ENCODE data around the gene HOXD11.

The HOXD11 gene

DNA sequence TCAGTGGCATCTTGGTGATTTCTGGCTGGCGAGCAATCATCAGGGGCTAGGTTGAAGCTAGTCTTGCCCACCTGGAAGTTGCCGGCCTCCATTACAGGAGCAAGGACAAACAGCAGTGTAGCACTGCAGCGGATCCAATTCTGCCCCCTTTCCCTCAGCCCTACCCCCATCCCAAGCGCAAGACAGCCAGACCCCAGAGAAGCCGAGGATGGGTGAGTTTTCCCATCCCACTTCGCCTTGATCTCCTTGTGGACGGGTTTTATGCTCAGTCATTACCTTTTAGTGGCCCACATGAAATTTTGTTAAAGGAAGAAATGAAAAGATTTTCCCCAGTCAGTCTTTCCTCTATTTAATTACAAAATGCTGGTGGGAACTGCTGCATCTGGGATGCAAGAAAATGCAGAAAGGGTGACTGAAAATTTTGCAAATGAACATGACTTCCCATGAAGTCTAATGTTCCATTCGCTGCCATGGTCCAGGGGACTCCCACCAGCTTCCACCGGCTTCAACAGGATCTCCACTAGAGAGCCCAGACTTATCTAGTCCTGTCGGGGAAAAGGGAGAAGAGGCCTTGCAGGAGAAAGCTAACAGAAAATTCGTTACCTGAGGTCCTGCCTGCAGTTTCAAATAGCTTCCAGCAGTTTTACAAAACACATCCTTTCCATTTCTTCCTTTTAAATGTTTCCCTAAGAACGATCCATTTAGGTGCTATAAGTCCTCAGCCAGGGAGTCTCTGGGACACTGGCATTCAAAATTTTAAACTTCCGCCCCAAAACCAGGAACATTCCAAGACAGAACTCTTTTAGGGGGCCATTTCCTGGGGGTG, 13.5 kb downstream of the HOXD11 start:
- DNase-seq (ENCODE audit: low spot score), result no peak

DNA sequence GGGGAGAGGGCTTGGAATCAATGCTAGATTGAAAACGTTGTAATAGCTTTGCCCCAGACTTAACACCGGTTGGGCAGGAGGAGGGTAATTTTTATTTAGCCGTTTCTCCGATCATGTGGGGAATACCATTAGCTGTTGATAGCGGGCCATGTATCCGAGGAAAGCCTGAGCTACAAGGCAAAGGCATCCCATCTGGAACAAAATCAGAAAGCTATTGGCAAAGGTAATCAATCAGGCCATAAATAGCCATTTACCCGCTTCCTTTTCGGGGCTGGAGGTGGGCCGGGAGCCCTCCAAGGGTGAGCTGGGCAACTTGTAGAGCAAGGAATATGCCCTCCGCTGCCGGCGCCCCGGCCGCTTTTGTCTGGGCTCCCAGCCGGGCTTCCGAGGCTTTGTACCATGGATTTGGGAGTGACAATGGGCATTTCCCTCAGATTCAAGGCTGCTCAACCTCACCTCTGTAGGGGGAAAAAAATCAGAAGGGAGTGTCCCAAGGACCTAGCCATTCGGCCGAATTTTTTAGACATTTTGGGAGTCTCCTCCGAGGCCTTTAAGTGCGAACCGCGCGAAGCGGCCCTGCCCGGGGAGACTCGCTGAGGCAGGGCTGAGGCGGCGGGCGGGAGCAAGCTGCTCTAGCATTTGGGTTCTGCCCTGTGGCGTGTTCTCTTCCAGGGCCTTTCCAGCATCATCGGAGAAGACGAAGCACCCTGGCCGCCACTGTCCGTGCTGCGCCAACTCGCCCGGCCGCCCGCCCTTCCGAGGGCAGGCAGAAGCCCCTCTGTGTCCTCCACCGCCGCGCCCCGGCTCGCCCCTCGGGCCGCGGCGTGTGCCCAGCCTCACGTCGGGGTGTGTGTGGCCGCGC, 14.3 kb downstream of the HOXD11 start:
- DNase-seq (ENCODE audit: low spot score), result no peak

DNA sequence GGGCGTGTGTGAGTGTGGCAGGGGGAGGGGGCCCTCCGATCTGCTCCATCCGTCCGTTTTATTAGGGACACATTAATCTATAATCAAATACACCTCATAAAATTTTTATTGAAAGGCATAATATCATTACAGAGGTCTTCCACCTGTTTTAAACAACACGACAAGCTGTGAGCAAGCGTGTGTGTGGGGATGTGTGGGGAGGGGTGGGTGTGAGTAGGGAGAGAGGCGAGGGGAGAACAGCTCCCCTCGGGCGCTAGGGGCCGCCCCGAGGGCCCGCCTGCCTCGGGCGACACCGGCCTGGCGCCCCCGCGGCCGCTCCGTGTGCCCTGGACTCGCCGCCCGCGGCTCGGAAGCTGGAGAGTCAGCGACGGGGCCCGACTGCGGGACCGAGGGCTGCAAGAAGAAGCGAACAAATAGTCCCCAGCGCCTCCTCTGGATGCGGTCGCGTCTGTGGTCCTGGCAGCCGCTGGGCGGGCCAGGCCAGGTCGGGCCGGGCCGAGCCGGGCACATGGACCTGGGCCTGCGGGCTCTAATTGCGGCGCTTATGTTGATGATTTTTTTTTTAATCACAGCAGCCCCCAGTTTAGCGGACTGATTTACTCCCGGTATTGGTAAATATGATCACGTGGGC, 15.1 kb downstream of the HOXD11 start:
- DNase-seq (ENCODE audit: low spot score), result no peak

DNA sequence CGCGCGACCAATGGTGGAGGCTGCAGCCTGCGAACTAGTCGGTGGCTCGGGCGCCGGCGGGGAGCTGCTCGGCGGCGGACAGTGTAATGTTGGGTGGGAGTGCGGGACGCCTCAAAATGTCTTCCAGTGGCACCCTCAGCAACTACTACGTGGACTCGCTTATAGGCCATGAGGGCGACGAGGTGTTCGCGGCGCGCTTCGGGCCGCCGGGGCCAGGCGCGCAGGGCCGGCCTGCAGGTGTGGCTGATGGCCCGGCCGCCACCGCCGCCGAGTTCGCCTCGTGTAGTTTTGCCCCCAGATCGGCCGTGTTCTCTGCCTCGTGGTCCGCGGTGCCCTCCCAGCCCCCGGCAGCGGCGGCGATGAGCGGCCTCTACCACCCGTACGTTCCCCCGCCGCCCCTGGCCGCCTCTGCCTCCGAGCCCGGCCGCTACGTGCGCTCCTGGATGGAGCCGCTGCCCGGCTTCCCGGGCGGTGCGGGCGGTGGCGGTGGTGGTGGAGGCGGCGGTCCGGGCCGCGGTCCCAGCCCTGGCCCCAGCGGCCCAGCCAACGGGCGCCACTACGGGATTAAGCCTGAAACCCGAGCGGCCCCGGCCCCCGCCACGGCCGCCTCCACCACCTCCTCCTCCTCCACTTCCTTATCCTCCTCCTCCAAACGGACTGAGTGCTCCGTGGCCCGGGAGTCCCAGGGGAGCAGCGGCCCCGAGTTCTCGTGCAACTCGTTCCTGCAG, 15.8 kb downstream of the HOXD11 start, which contains the start of gene HOXD9:
TSS of gene HOXD9 (plus strand) at position 37 of the 728 bp plus-strand sequence. CDS start at position 87, 50 bp downstream.
- DNase-seq (ENCODE audit: low spot score), result no peak

DNA sequence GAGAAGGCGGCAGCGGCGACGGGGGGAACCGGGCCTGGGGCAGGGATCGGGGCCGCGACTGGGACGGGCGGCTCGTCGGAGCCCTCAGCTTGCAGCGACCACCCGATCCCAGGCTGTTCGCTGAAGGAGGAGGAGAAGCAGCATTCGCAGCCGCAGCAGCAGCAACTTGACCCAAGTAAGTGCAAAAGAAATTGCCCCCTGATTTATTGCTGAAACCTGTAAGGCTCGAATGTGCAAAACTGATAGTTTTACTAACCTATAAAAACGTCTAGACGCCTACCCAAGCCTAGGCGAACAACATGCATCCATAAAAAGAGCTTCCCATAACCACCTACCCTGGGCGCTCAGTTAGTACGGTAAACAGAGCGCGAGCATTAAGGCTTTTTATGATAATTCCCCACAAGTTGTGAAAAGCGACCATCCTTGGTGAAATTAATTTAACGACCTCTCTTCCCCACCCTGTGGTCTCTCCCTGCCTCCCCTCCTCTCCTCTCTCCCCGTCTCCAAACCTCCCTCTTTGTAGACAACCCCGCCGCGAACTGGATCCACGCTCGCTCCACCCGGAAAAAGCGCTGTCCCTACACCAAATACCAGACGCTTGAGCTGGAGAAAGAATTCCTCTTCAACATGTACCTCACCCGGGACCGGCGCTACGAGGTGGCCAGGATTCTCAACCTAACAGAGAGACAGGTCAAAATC, 16.5 kb downstream of the HOXD11 start:
- DNase-seq (ENCODE audit: low spot score), result no peak

DNA sequence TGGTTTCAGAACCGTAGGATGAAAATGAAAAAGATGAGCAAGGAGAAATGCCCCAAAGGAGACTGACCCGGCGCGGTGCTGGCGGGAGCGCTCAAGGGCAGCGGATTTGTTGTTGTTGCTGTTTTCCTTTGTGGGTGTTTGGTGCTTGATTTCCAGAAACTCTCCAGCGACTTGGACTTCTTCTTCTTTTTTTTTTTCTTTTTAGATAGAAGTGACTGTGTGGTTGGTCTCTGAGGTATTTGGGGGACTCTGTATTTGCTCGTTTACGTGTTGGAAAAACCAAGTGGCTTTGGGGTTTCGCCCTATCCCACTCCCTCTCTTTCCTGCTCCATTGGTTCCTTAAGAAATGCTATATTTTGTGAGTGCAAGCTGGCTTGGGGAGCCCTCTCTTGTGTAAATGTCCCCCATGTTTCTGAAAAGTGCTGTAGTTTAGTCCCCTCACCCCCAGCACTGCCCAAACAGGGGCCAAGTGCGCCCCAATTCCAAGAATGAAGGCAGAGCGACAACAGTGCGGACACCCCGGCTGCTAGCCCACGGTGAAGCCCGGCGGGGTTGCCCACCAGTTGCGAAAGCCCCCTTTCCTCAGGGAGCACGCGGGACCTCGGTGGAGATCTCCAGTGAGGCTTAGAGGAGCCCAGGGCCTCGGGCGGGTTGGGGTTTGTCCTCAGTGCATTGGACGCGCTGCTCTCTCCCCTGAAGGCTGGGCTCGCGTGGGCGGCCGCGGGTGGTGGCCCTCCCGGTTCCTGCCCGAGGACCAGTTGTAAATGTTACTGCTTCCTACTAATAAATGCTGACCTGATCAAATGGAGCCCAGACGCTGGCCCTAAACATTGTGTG, 17.2 kb downstream of the HOXD11 start:
- DNase-seq (ENCODE audit: low spot score), result no peak

DNA sequence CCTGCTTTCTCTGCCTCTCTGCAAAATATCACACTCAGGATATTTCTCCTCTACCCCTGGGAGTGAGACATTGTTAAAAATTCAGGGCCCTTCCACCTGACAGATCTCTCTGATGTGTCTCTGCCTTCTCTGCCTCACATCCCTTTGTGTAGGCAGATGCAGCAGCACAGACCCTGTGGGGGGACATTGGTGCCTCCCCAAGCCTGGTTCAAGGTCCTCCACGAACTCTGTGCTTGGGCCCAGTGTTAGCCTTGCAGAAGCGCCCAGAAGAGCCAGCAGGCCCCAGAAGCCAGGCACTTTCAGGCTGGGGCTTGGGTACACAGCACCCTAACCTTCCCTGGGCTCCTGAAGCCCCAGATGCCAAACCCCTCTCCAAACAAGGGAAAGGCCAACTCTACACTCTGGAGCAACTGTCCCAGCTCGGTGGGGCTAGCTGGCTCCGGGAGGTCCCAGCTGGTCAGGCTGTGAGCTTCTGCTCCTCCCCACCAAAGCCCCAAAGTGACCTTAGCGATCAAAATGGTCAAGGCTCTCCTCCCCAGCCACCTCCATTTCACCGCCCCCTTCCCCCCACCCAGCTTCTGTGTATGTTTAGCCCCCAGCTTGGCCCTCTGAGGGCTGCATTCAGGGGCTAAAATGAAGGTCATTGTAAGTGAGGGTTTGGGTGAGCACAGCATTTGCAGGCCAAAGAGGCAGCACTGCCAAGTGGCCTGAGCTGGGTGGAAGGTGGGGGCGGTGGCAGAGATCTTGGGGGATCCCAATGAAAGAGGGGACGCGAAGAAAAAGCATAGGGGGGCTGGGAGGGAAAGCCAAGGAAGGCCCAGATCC, 18.1 kb downstream of the HOXD11 start:
- DNase-seq (ENCODE audit: low spot score), result no peak

DNA sequence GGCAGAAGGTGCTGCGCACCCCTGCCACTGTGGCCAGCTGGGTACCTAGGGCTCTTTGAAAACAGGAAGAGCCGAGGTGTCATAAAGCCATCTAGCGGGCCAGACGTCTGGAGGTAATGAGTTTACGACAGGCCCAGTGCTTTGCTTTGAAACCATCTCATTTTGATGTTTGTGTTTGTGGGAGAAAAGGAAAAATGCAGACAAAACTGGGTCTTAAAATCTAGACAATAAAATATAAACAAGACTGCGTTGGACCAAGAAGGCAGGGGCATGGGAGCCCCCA, 18.6 kb downstream of the HOXD11 start:
- DNase-seq (ENCODE audit: low spot score), result no peak

DNA sequence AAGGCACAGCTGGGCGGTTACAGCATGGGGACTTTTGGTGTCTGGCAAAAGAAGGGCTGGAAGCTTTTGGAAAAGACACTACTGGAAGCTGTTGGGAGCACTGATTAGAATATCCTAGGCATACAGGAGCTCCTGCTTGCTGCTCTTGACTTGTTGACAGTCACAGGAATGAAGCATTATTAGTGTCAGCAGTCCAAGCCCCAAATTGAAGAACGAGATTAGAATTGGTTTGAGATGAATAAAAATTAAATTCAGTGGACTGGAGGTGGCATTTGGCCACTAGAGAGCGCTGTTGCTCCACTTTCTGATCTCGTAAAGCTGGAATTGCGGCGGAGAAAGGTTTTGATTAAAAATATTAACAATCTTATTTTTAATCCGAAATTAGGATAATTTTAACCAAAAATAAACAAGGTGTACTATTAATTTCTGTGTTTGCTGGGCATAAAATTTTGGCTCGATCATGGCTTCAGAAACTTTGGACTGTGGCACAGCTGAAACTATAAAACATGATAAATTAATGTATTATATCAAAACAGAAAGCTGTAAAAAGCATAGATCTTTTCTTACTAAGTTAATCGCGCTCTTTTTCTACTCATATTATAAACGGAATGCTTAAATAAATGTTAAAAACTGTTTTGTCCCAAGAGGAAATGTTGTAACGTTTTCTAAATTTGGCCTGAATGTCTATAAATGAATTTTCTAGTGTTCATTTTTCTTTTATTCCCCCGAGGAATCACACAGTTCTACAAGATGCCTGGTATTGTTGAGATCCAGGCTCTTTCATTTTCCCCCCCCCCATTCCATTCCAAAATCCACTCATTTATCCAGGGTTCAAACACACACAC, 20.1 kb downstream of the HOXD11 start:
- DNase-seq (ENCODE audit: low spot score), result peak; percentile 57

DNA sequence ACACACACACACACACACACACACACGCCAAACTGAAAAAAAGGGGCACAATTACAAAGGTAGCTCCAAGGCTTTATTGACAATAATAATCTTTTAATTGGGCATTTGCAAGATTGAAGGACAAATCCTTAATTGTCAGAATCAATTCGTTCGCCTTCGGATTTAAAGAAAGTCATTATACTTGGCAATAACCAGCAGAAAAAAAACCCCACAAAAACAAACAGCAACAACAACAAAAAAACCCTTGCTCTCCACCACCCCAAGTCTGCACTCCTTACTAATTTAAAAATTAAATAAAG, 20.6 kb downstream of the HOXD11 start:
- no peak for DNase-seq (ENCODE audit: low spot score)

DNA sequence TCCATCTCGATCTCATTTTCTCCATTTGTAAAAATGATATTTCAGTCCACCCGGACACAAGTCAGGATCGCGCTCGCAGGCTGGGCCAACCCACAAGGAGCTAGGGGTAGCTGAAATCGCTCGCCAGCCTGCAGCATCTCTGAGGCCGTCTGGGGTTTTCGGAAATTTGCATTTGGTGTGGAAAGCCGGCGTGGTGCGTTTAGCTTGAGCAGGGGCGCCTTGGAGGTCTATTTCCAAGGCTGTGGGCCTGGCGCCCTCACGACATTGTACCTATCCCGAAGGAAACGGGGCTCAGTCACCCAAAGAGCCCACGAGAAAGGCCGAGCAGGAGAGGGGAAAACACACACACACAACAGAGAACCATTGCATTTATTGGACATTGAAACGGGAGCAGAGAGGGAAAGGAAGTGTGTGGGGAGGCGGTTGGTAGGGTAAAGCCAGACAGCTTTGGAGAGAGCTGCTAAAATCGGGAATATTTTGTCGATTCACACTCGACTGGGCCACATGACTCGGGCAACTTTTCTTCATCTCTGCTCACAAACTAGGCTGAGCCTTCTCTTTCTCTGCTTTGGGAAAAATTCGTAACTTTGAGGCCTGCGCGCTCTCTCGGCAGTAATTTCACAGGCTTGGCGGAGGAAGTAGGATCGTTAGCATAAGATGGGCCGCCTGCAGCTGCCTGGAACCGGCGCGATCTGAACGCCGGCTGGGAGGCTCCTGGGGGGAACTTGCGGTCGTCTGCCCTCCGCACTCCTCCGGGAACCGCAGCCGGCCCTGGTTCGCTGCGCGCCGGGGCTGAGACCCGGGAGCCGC, 21.3 kb downstream of the HOXD11 start:
- no peak for DNase-seq (ENCODE audit: low spot score)

DNA sequence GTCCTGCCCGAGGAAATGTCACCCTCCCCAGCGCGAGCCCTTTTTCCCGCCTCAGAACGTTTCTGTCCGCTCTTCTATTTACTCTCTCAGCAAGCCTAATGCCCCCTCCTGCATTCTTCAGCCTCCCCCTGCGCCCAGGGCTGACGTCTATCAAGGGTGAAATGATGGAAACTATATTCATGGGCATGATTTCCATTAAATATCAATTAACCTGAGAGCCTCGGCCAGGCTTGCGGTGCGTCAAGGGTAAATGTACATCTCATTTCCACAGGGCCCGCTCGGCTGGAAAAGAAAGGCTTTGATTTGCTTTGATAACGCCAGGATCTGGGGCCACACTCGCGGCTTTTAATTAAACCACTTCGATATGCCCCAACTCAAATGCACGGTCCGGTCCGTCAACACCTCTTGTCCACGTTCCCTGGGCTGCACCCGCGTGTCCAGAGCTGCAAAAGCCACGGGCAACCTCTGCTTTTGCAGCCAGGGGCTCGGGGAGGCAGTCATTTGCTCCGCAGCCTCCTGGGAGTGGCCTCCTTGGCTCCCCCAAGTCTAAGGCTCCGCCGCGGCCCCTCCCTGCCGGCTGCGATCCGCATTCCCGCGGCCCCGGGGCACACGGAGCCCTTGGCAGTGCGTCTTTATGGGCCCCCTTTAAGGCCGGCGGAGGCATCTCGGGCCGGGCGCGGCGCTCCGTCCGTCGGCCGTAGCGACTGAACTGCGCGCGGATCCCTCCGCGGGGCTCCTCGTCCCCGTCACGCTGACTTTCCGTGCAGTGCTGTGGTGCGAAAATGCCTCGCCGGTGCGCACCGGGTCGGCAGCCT, 22.1 kb downstream of the HOXD11 start, which contains the start of gene HOXD8:
TSS of gene HOXD8 (plus strand) at position 724 of the 815 bp plus-strand sequence. CDS start 662 bp downstream, outside the sequence.
- DNase-seq (ENCODE audit: low spot score), result no peak

DNA sequence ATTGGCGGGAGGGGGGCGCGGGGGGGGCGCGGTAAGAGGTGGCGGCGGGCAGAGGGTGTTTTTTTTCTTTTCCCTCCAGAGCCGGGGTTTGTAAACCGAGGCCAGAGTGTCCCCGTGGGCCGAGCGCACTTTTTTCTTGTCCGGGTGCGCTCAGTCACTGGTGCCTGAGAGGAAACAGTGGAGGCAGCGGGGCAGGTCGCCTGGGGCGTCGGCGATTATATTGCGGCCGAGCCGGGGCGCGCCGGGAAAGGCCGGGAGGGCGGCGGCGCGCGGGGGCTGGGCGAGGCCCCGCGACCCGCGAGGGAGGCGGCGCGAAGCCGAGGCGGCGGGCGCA, 22.7 kb downstream of the HOXD11 start:
- no peak for DNase-seq (ENCODE audit: low spot score)

DNA sequence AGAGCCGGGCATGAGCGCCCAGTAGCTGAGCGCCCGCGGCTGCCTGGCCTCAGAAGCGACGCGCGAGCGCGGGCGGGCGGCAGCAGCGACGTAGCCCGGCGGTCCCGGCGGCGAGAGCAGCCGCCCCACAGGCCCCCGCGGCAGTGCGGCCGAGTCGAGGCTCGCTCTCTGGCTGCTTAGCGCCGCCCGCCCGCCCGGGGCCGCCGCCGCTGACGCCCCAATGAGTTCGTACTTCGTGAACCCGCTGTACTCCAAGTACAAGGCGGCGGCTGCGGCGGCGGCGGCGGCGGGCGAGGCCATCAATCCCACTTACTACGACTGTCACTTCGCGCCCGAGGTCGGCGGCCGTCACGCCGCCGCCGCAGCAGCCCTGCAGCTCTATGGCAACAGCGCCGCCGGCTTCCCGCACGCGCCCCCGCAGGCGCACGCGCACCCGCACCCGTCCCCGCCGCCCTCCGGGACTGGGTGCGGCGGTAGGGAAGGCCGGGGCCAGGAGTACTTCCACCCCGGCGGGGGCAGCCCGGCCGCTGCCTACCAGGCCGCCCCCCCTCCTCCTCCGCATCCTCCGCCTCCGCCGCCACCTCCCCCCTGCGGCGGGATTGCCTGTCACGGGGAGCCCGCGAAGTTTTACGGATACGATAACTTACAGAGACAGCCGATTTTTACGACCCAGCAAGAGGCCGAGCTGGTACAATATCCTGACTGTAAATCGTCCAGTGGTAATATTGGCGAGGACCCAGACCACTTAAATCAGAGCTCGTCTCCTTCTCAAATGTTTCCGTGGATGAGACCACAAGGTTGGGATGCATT, 23.3 kb downstream of the HOXD11 start:
- DNase-seq (ENCODE audit: low spot score), result no peak

DNA sequence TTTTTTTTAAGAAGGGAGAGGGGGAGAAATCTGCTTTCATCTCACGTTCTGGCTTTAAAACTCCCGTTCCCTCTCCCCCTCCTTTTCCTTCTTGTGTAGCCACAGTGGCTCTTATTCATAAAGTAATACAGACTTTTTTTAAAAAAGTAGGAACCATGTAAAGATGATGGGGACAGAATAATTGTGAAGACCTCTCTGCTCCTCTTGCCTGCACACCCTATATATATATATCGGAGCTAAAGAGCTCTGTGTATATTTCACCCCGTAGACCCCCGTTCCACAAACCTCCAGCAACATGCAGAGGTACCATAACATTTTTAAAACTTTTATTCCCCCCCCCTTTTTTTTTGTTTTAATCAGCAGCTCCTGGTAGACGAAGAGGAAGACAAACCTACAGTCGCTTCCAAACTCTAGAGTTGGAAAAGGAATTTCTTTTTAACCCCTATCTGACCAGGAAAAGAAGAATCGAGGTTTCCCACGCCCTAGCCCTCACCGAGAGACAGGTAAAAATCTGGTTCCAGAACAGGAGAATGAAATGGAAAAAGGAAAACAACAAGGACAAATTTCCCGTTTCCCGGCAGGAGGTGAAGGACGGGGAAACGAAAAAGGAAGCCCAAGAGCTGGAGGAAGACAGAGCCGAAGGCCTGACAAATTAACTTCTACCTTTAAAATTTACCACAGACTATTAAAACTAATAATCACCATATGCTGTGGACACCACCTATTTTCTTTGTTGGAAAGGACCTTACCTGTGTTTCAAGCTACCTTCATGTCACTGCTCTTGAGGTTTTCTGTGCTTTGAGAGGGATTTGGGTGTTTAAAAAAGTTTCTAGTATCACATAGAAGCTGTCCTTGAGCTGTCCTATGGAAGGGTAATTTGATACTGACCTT, 24.1 kb downstream of the HOXD11 start:
- DNase-seq (ENCODE audit: low spot score), result no peak

DNA sequence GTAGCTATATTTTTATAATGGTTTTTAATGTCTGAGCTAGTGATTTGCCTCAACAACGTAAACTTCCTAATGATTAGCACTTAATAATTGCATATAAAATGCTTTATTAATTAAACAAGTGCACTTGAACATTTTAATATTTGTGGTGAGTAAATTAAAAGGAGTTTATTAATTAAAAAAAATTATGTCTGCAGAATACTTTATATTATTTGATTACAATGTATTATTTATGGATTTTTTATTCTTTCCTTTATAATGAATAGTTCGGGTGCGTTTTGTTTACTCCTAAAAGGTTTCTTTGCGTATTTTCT, 24.7 kb downstream of the HOXD11 start:
- no peak for DNase-seq (ENCODE audit: low spot score)

All from hematopoietic multipotent progenitor cell treated with erythropoietin and hydrocortisone succinate and interleukin-3 and kit ligand, for 17 days (in vitro differentiated cells).